ENCODE measurements around the gene AMPD2. TPM values are rescaled to one million over a fixed set of nuclear protein-coding genes. Genes with fewer than 3 reads are reported as not detected.

The AMPD2 gene
- total RNA-seq, 1 donor from 2014 or later = 16.5 TPM

DNA sequence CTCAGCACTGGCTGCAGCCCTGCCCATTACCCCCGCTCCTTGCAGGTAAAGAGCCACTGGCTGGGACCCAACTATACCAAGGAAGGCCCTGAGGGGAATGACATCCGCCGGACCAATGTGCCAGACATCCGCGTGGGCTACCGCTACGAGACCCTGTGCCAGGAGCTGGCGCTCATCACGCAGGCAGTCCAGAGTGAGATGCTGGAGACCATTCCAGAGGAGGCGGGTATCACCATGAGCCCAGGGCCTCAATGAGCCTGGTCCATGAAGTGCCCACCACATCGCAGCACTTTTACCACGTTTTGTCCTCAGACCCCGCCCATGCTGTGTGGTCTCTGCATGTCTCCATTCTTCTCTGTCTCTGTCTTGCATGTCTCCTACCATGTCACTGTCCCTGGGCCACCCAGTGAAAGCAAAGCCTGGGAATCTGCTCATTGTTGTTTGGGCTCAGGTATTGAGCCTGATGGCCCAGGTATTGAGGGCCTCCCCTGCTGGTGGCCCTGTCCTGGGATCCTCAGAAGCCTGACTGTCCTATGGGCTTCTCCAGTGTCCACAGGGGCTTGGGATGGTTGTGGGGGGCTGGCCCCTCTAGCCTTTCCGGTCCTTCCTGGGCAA, 11.4 kb downstream of the AMPD2 start:
- ATAC-seq = no peak

DNA sequence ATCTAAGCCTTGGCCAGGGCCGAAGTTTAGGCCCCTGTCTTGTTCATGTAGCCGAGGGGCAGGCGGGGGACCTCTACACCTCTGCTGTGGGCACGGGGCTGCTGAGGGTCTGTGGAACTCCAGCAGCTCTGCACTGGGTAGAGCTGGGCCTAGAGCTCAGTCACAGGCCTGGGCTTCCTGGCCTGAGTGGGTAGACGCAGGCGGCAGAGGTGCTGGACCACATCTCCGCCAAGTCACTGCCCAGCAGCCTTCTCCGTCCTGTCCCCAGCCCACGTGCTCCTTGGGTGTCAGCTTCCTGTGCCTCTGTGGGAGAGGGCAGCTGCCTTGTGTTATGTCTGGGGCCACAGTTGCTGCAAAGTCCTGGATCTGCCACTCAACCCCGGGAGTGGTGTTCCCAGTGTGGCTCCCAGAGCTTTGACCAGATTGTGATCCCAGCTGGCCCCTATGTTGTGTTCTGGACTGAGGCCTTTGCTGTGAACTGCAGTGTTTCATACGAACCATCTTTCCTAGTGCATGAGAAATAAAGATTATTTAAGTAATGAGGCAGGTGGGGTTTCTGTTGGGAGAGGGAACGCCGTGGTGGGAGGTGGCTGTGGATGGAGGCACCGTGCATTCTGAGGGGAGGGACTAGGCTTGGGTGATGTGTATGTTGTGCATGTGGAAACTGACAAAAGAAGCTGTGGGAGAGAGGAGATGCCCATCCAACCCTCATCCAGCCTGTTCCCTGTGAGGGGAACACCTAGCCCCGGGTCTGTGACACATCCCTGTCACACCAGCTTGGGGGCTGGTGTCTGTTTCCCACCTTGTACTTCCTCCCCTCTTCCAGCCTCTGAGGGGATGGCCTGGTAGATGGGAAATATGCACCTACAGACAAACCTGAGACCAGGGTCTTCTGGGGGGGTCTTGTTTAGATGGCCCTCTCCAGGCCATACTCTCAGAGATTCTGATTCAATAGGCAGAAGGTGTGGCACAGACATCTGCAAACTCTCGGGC, 12.2 kb downstream of the AMPD2 start:
- no peak for ATAC-seq

DNA sequence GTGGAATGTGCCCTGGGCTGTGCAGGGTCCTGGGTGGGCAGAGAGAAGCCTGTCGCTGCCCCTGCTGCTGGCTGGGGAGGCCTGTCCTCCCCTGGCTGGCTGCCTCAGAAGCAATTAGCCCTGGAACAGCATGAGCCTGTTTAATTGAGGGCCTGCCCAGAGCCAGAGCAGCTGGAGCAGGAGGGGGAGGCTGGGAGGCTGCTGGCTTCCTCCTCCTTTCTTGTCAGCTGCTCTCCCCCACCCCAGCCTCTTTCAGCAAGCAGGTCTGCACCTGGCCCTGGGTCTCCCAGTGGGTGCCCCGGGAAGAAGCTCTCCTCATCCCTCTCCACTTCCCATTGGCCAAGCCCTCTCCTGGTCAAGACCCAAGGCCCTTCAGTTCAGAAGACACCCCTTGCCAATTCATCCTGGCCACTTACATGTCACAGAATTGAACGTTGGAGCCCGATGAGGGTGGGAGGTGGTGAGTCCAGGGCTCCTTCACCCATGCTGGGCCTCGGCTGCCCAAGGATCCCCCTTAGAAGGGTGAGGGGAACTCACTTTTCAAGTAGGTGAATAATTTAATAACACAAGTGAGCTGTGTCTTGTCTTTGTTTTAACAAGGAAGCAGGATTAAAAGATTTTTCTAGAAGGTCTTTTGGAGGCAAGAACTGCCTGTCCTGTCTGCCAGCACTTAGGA, 13.2 kb downstream of the AMPD2 start:
- ATAC-seq = no peak

DNA sequence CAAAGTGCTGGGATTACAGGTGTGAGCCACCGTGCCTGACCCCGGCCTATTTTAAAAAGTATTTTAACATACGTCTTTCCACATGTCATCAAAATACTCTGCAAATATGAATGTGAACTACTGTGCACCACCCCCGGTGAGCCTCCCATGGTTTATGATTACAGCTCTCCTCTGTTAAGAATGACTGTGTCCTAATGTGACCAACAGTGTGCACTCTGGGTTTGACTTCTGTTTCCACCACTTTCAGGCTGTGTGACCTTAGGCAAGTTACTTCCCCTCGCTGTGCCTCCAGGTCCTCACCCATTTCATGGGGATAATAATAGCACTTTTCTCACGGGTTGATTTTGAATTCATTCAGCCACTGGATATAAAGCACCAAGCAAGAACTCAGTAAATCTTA, 14.7 kb downstream of the AMPD2 start:
- ATAC-seq = no peak

DNA sequence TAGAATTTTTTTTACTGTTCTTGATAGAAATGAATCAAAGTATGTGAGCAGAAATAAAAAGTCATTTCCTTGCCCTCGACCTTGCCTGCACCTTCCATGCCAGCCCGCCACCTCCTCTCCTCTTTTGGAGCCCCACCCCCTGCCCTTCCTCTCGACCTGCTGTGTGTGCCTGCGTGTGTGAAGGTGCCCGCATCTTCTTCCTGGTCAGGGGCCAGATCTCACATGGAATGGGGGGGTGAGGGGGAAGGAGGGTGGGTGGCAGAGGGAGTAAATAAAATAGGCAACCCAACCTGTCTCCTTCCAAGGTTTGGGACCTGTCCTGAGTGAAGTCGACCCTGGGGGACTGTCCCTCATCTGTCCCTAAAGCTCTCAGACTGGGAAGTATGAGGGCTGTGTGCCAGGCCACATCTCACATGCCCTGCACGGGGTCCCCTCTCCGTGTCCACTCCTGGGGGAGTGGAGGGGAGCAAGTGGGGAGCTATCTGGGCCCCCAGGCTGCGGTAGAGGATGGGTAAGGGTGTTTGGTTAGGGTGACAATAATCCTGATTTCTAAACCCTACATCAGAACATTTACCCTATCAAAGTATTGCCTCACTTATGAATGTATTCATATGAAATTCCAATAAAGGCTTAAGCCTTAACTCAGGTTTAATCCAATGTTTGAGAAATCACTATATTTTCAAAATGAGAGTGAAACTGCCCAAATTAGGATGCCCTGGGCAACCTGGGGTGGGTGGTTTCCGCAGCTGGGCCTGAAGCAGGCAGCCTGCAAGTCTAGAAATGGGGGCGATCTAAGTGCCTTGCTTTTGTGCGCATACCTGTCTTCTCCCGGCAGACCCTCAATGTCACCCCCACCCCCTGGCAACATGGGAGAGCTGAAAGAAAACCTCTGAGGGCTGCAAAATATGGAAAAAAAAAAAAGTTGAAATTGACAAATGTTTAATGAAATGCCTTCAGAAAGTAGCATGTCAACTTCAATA, 15.4 kb downstream of the AMPD2 start:
- no peak for ATAC-seq

DNA sequence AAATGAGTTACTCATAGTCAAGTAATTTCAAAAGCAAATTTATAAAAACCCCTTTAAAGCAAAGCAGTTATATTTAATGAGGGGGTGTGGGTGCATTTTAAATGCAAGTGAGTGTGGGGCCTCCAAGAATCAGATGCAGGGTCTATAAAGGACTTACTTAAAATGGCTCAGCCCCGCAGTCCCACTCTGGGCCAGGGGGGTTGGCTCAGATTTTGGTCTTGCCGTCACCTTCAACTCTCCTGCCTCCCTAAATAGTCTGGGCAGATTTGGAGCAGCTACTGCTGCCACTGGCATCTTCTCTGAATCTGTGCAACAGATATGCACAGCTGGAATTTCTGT, 16.2 kb downstream of the AMPD2 start:
- no peak for ATAC-seq

DNA sequence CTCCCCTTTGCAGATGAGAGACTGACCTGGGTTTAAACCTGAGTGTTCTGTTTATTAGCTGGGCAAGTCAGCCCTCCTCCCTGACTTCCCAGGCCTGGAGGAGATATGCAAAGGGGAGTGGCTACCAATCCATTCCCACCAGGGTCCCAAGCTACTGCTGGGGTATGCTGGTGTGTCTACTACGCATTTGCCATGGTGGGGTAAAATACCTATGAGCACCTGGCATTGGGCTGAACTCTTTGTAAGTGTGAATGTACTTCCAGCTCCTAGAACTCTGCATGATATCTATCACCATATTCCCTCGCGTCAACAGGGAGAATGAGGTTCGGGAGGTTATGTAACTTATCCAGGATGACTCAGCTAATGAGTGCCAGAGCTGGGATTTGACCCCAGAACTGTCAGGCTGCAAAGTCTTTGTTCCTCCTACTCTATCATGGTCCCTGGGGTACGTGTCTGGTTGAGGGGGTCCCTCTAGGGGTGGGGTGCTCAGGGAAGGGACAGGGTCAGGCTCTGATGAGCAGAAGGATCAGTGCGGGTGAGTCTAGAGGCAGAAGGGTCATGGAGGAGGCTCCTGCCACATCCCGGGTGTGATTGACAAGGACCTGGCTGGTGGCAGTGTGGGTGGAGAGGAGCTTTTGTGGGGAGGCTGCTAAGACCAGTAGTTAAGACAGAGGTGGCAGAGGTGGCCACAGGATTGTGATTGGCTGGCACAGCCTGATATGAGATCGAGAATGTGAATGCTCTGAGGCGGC, 16.7 kb downstream of the AMPD2 start:
- ATAC-seq = no peak

DNA sequence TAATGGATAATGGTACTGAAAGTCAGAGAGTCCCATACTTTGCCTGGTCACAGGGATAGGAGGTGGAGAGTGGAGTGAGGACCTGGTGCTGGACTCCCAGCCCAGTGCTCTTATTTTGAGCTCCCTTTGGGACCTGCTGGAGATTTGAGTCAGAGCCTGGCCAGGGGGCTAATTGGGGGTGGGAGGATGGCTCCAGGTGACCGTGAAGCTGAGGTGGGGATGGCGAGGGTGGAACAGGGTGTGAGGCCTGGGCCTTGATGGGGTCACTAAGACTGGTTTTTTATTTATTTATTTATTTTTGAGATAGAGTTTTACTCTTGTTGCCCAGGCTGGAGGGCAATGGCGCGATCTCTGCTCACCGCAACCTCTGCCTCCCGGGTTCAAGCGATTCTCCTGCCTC, 17.8 kb downstream of the AMPD2 start:
- ATAC-seq = no peak

DNA sequence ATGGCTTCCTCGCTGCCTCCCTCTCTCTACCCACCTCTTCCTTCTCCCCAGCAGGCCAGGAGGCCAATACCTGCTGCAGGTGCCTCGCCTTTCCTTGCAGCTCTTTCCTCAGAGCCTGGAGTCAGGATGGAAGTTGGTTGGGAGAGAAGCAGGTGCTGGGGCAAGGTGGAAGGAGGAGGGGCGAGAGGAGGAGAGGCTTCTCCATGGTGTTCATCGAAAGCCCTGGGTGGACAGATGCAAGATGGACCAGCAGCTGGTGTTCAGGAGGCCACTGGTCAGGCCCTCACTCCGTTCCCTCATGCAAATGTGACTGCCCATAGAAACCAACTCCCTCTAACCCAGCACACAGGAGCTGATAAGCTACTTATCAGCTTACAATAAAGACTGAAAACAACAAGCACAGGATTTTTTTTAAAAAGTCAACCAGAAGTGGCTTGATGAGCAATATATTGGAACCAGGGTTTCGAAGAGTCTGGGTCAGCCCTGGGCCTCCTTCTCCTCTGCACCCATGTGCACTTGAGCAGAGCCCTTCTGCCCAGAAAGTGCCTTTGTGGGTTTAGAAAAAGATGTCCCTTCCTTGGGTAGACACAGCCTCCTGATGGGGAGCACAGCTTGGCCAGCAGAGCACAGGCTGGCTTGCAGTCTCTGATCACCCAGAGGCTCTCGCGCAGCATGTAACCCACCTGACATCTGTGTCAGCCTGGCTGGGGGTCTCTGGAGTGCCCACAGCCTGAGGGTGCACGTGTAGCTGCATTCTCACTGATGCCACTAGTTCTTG, 19.6 kb downstream of the AMPD2 start:
- no peak for ATAC-seq

DNA sequence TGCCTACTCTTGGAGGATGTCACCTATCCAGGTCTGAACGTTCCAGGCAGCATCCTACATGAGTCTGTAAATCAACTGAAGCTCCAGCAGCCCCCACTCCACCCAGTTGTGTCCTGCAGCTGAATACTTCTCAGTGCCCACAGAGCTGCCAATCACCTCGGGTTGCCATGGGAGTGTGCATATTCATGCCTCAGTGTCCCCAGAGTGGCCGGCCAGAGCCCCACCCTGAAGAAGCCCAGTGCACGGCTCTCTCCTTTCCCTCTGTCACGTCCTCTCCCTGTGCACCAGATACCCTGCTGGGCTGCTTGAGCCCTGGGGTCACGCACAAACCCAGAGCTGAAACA, 20.2 kb downstream of the AMPD2 start:
- peak; percentile 2 for ATAC-seq

DNA sequence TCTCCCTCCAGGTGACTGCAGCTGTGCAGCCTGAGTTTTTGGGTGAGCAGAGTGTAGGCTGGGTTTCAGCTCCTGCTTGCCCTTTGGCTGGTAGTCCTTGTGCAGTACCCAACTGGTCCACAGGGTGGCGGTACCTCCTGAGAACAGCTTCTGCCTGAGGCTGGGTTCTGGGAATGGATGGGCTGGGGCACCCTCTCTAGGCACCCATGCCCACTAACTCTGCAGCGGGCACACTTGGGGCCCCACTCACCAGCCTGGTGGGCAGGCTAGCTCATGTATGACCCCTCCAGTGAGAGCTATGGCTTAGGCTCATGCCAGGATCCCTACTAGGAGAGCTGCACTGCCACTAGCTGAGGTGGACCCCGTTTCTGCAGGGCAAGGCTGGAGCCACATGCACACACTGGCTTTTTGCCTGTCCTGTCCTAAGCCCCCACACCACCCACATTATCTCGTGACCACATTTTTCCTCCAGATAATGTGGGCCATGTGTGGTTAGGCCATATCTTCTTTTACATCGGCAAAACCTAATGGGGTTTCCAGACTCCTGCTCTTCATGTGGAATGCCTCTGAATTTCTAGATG, 20.7 kb downstream of the AMPD2 start:
- peak; percentile 80 for ATAC-seq

DNA sequence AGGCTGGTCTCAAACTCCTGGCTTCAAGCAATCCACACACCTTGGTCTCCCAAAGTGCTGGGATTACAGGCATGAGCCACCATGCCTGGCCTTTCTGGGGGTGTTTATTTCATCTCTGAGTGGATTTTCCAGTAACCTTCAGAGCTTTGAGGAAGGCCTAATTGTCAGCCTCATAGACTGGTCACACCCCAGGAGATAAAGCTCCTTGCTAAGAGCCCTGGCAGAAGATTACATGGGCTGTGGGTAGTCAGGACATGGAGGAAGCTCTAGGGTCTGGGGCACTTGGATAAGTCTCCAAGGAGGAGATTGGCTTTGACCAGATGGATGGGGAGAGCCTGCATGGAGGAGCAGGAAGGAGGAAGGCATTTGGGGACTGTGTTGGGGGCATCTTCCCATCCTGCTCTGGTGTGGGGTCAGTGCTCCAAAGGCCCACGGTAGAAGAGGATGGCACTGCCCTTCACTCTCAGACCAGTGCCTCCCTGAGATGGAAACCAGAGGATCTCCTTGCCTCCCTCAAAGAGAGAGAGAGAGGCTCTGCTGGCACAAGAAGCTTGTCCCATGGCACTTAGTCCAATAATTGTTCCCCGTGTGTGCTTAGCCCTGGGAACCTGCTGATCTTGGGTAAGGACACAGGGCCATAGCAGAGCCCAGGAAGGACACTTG, 21.6 kb downstream of the AMPD2 start:
- ATAC-seq = no peak

DNA sequence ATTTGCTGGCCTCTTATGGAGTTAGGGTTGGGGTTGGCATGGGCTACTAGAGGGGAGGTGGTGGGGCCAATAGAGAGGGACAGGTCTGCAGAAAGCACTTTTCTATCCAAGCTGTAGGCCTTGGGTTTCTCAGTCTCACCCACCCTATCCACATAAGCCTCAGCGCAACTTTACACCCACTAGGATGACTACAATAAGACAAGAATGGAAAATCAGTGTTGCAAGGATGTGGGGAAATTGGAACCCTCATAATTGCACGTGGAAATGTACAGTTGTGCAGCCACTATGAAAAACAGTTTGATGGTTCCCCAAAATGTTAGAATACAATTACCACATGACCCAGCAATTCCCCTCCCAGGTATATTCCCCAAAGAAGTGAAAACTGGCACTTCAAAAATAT, 22.2 kb downstream of the AMPD2 start:
- ATAC-seq = no peak

DNA sequence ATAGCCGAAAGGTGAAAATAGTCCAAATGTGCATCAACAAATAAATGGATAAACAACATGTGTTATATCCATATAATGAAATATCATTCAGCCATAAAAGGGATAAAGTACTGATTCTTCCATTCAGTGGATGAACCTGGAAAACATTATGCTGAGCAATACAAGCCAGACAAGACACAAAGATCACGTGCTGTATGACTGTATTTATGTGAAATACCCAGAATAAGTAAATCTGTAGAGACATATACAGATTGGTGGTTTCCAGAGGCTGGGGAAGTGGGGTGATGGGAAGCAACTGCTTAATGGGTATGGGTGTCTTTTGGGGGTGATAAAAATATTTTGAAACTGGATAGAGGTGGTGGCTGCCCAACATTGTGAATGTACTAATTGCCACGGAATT, 23.0 kb downstream of the AMPD2 start:
- ATAC-seq = no peak

DNA sequence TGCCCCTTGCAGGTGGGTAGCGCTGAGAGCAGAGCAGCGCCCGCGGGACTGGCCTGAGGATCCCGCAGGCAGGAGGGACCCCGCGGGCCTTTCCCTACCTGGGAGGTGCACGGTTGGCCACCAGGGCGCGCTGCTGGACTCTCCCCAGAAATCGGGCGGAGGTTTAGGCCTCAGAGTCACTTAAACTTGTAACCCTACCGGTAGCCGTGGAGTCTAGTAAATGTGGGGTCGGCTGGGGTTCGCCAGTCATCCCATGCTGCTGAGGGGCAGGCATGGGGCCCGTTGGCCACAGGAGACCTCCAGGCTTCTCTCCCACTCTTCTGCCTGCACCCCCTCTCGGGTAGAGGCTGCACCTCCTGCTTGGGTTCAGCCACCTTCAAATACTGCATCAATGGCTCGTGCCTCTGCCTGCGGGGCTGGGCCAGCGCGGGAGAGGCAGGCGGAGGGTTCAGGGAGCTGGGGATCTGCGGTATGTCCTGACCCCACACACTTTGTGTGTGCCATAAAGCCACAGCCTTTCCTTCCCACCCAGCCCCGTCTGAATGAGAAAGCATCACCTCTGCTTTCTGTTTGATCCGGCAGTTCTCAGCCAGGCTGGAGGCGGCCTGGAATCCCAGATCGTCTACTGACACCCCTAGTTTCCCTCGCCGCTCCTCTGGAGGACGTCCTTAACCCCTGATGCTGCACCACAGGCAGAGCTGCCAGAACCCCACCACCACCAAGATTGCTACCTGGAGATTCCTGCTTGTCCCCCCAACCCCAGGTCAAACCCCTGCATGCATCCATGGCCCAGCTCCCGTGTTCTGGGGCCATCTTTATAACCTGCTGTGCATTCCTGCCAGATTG, 24.0 kb downstream of the AMPD2 start:
- ATAC-seq = peak; percentile 90

DNA sequence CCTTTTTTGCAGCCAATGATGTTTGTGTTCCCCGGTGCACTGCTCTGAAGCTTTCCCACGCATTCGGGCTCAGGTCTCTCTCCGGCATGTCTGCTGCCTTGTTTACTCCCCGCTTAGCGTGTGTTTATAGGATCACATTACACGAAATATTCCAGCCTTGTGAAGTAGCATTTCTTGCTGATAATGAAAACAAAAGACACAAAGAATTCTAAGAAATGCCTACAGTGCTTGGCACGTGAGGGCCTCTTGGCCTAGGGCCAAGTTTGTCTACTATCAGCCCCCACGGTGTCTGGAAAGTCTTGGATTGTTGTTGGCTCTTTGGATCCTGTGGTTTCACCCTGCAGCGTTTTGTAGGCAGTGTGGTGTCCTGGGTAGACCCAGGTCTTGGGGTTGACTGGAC, 25.0 kb downstream of the AMPD2 start:
- no peak for ATAC-seq

DNA sequence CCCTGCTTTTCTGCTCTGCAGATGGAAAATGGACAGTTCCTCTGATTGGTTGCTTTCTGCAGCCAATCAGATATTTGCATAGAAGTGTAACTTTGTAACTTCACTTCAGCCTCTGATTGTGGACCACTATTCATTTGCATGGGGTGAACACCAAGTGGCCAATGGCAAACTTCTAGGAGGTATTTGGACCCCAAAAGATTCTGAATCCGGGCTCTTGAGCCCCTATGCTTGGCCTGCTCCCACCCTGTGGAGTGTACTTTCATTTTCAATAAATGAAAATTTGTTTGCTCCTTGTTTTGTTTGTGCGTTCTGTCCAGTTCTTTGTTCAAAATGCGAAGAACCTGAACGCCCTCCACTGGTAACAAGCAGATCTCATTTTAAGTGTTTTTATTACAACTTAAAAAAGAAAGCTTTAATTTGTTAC, 29.9 kb downstream of the AMPD2 start:
- no peak for ATAC-seq

DNA sequence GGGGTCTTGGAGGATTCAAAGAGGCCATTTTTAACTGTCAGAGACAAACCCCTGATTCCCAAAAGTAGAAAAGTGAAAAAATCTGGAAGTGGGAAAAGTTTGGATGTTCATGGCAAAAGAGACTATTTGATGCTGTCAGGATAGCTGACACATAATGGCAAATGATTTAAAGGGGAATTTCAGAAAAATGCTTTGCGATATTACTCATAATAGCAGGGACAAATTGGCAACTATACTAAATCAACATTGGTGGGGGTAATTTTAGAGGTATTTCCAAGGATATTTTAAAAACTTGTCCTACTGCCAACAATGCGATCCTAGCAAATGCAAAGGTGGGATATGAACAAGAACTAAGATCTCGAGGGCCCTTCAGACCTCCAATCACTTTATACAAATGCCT, 31.0 kb downstream of the AMPD2 start:
- ATAC-seq = no peak

DNA sequence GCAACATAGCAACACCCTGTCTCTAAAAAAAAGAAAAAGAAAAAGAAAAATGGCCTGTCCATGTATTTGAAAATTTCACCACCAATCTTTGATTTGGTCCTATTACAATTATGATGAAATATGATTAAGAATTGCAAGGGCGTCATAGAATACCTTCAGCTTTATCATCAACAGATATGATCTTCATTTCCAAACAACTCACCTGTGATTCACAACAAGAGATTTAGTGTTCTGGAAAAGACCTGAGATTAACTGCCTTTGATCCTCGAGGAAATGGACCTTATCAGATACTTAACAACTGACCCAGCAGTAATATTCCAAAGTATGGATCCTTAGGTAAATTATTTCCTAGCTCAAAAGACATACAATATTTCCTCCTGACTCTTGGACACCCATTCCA, 32.8 kb downstream of the AMPD2 start:
- no peak for ATAC-seq

All from esophagus mucosa (tissue), 1 donor.